GM12872 (cell line): ENCODE measurements around the gene ZNF710.

ENCODE experiments used
- TF ChIP-seq, protein P1 (sequence below): IDR thresholded peaks from 3 replicates; pipeline ENCODE4 v1.5.1; 2011; ENCODE audit warnings: low read depth, mild to moderate bottlenecking, low read length, moderate library complexity; ENCODE audit not compliant: insufficient read depth

ZNF710 gene

DNA sequence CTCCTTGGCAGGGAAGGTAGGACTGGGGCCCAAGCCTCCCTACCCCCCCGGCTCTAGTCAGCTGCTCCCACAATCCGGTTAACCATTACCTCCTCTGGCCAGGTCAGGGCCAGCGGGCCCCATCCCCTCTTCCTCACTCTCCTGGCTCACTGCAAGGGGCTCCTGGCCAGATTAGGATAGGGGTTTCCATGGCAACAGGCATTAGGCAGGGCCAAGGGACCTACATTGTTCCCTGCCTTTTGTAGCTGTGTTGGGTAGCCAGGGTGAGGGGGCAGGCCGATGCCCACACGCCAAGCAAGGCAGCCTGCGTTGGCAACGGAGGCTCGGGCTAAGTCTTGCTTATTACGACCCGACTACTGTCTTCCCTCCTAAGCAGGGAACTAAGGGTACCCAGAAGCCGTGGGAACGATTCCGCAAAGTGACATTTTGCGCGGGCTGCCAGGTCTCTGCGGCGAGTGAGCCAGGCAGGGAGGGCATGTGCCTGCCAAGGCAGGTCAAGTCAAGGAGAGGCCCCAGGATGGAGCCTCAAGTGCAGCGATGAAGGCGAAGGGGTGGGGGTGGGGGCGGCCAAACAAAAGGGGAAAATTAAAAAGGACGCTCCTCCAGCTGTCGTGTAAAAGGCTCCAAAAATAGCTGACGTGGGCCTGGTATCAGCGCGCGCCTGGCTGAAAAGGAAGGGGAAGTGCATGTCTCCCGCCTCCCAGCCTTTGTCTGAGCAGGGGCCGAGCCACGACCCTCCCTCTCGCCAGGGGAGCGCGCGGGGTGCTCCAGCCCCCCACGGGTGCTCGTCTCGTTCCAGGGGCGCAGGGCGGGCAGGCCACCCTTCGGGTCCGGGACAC, 100.2 kb downstream of the ZNF710 start:
- TF ChIP-seq, protein P1, sequence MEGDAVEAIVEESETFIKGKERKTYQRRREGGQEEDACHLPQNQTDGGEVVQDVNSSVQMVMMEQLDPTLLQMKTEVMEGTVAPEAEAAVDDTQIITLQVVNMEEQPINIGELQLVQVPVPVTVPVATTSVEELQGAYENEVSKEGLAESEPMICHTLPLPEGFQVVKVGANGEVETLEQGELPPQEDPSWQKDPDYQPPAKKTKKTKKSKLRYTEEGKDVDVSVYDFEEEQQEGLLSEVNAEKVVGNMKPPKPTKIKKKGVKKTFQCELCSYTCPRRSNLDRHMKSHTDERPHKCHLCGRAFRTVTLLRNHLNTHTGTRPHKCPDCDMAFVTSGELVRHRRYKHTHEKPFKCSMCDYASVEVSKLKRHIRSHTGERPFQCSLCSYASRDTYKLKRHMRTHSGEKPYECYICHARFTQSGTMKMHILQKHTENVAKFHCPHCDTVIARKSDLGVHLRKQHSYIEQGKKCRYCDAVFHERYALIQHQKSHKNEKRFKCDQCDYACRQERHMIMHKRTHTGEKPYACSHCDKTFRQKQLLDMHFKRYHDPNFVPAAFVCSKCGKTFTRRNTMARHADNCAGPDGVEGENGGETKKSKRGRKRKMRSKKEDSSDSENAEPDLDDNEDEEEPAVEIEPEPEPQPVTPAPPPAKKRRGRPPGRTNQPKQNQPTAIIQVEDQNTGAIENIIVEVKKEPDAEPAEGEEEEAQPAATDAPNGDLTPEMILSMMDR = no peak

DNA sequence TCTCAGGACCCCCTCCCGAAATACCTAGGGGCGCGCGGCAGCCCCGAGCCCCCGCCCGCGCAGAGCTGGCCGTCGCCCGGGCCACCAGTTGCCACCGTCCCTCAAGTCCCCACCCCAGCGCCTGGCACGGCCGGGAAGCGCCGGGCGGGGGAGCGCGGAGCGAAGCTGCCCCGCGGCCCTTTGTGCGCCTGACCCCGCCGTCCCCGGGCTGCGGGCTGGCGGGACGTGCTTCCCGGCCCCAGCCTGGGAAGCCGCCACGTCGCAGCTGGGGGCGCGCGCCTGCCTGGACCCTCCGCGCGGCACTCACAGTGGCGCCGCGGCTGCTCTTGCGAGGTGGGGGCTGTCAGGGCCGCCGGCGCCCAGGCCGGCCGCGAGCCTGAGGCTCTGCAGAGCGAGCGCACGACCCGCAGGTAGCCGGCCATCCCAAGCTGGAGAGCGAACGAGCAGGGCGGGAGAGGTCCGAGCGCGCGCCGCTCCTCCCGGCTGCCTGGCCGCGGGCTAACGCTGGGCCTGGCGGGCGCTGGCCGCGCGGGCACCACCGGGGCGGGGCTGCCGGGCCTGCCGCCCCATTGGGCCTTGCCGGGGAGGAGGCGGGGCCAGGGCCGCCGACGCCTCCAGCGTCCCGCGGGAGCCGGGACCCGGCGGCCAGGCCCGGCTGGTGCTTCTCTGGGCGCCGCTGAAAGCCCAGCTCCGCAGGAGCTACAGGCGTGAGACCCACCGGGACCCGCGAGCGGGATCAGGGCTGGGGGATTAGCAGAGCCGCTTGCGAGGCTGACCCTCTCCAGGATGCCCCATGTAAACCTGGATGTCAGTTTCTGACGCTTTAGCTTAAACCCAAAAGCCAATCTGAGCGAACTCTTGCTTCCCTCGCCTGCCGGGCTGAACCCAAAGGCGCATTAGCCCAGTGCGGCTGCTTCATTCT, 101.1 kb downstream of the ZNF710 start, which contains the start of gene IDH2:
Gene IDH2 (minus strand): TSS at position 500 of the 922 bp plus-strand sequence. CDS start 78 bp downstream, at position 422.
- TF ChIP-seq, protein P1 = no peak

DNA sequence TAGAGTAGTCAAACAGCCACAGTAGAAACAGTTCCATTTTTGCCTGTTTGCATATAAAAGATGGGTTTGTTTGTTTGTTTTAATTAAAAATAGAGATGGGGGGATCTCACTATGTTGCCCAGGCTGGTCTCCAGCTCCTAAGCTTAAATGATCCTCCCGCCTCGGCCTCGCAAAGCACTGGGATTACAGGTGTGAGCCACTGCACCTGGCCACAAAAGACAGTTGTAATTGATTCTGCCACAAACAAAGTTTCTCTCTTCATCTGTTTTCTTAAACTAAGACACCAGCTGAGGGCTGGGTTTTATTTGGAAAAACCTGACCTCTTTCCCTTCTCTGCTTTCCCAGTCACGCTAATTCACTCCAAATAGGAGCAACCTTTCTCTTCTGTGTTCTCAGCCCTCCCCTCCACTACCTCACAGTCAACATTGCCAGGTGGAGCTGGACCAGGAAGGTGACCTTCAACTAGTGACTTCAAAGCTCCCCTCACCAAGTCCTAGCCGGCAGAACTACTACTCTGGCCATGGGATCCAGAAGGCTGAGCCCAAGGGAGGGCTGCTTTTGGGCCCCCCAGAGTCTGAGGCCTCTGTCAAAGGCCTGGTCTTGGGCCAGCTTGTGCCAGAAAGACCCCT, 102.7 kb downstream of the ZNF710 start:
- TF ChIP-seq, protein P1 = no peak

DNA sequence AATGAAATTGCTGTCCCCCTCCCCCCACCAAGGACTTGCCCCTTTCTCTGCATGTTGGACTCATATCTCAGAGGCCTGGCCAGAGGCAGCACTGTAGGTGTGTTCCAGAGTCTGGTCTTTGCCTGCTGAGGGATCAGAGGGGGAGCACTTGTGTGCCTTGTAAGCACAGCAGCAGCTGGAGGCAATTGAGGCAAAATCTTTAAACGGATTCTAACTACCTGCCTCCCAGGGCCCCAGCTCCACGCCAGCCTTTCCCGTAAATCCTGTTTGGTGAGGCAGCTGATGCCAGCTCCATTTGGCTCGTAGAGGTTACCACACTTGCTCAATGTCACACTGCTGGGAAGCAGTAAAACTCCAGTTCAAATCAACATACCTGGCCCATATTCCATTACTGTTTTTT, 103.4 kb downstream of the ZNF710 start:
- TF ChIP-seq, protein P1 = no peak

DNA sequence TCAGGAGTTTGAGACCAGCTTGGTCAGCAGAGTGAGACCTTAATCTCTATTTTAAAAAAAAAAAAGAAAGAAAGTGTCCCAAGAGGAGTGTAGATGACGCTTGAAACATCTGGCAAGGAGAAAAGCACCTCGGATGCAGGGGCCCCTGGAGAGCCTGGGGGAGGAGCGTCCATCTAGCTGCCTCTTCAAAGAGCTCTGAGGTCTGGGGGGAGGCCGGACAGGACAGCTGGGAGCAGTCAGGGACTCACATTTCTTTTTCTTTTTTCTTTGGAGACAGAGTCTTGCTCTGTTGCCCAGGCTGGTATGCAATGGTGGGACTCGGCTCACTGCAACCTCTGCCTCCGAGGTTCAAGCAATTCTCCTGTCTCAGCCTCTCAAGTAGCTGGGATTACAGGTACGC, 104.4 kb downstream of the ZNF710 start:
- TF ChIP-seq, protein P1 = no peak

DNA sequence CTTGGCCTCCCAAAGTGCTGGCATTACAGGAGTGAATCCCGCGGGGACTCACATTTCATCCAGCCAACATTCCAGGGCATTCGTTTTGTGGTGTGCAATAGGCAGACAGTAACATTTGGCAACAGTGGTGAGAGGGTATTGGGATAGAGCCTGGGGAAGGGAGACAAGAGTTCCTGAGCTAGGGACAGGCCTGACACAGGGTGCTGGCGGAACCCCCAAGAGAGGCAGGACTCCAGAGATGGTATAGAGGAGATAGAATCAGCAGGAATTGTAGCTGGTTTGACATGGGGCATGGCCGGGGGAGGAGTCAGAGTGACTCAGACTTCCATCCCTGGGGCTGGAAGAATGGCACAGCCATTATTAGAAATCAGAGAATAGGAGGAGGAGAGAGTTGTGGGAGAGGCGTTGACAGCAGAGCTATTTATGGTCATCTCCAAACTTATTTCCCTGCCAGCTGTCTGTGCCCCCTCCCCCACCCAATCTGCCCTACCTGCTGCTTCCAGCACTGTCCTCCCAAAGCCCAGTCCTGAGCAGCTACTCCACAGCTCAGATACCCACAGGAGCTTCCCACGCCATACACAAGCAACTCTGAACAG, 105.5 kb downstream of the ZNF710 start:
- TF ChIP-seq, protein P1 = no peak
